ENCODE results near the gene BCKDK. TPM values are rescaled to one million over a fixed set of nuclear protein-coding genes. Genes with fewer than 3 reads are reported as not detected.
A peak's percentile ranks its signal among the peaks of the same experiment; 100 is the strongest.
"Not testable (repeated sequence)": the region's sequence is repeated elsewhere in the genome, so short reads cannot be mapped to it uniquely, and the experiment has no call there.

The BCKDK gene
- total RNA-seq, 1 donor, result 30.0 TPM

DNA sequence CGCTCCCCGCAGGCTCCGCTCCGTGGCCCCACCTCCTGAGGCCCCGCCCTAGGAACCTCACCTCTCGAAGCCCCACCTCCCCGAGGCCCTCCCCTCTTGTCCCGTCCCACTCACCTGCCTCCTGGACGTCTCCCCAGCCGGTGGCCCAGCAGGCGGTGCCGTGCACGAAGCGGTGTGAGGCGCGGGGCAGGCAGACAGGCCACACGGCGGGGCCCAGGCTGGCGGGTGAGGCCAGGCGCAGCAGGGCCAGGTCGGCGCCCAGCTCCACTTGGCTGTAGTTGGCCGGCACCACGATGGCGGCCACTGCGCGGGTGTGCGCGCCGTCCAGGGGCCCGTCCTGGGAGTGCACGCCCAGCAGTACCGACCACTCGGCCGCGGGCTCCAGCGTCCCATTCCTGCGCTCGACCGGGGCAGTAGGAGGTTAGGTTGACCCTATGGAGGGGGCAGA, 40.1 kb downstream of the BCKDK start:
- Histone ChIP-seq H3K4me3 (ENCODE audit: insufficient read depth, low read length) (no peak overlapping the region), H4K20me1 (ENCODE audit: insufficient read depth, low read length) (no peaks in the 10 kb centered on the region), H2AFZ (ENCODE audit: low read length) (no peak overlapping the region), H3K27ac (ENCODE audit: low read depth, low read length) (no peak overlapping the region), H3K27me3 (ENCODE audit: insufficient read depth, low read length) (peaks cover 30% of the 10 kb centered on the region), H3K4me1 (ENCODE audit: insufficient read depth, low read length) (no peaks in the 10 kb centered on the region), H3K36me3 (ENCODE audit: insufficient read depth, low read length) (no peaks in the 10 kb centered on the region), H3K79me2 (ENCODE audit: insufficient read depth, low read length) (no peaks in the 10 kb centered on the region), H3K4me2 (ENCODE audit: insufficient read depth, low read length) (no peak overlapping the region), H3K9me3 (ENCODE audit: low read depth, low read length) (no peaks in the 10 kb centered on the region)
- TF ChIP-seq, protein P1, sequence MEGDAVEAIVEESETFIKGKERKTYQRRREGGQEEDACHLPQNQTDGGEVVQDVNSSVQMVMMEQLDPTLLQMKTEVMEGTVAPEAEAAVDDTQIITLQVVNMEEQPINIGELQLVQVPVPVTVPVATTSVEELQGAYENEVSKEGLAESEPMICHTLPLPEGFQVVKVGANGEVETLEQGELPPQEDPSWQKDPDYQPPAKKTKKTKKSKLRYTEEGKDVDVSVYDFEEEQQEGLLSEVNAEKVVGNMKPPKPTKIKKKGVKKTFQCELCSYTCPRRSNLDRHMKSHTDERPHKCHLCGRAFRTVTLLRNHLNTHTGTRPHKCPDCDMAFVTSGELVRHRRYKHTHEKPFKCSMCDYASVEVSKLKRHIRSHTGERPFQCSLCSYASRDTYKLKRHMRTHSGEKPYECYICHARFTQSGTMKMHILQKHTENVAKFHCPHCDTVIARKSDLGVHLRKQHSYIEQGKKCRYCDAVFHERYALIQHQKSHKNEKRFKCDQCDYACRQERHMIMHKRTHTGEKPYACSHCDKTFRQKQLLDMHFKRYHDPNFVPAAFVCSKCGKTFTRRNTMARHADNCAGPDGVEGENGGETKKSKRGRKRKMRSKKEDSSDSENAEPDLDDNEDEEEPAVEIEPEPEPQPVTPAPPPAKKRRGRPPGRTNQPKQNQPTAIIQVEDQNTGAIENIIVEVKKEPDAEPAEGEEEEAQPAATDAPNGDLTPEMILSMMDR (IDR thresholded peaks at IDR 0.05; ENCODE audit: extremely low read depth, low read depth, low read length), result no peak
- DNase-seq (ENCODE audit: insufficient read length, low spot score, missing footprints), result peak; percentile 76

DNA sequence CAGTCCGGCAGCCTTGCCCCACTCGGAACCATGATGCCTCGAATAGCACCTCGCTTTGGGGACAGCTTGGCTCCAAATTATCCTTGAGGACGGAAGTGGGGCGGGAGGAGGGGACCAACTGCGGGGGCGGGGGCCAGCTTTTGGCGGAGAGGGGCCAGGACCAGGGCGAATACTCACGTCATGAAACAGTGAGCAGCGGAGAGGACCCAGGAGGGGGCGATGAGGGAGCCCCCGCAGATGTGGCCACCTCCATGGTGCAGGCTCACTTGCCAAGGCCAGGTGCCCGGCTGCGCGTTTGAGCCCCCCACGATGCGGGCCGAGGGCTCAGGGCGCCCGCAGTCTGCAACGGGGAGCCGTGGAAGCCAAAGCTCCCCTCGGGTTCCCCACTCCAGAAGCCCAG, 40.7 kb downstream of the BCKDK start:
- Histone ChIP-seq H3K36me3 (ENCODE audit: insufficient read depth, low read length) (no peaks in the 10 kb centered on the region), H3K27me3 (ENCODE audit: insufficient read depth, low read length) (peaks cover 30% of the 10 kb centered on the region), H3K4me1 (ENCODE audit: insufficient read depth, low read length) (no peaks in the 10 kb centered on the region), H3K4me3 (ENCODE audit: insufficient read depth, low read length) (no peak overlapping the region), H3K27ac (ENCODE audit: low read depth, low read length) (no peak overlapping the region), H4K20me1 (ENCODE audit: insufficient read depth, low read length) (no peaks in the 10 kb centered on the region), H3K79me2 (ENCODE audit: insufficient read depth, low read length) (no peaks in the 10 kb centered on the region), H3K4me2 (ENCODE audit: insufficient read depth, low read length) (no peak overlapping the region), H2AFZ (ENCODE audit: low read length) (no peak overlapping the region), H3K9me3 (ENCODE audit: low read depth, low read length) (no peaks in the 10 kb centered on the region)
- peak; percentile 3 for DNase-seq (ENCODE audit: insufficient read length, low spot score, missing footprints)
- TF ChIP-seq, protein P1 (IDR thresholded peaks at IDR 0.05; ENCODE audit: extremely low read depth, low read depth, low read length), result no peak

DNA sequence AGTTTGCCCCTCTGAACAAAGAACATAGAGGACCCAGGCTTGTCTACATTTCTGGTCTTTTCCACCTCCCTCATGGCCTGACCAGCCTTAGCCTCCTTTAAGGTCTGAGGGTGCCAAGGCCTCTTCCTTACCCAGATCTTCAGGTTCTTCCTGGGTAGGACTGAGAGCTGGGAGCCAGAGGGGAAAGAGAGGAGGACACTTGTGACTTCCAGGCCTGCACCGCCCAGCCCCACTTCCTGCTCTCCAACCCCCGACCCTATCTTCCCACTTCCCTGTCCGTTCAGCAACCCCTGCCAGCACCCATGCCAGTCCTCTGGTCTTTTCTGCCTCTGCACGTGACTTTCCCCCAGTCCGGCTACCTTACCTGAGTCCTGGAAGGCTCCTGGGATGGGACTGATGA, 41.1 kb downstream of the BCKDK start:
- Histone ChIP-seq H3K4me2 (ENCODE audit: insufficient read depth, low read length) (no peak overlapping the region), H2AFZ (ENCODE audit: low read length) (no peak overlapping the region), H3K27ac (ENCODE audit: low read depth, low read length) (no peak overlapping the region), H4K20me1 (ENCODE audit: insufficient read depth, low read length) (no peaks in the 10 kb centered on the region), H3K9me3 (ENCODE audit: low read depth, low read length) (no peaks in the 10 kb centered on the region), H3K4me3 (ENCODE audit: insufficient read depth, low read length) (no peak overlapping the region), H3K27me3 (ENCODE audit: insufficient read depth, low read length) (peaks cover 30% of the 10 kb centered on the region), H3K4me1 (ENCODE audit: insufficient read depth, low read length) (no peaks in the 10 kb centered on the region), H3K79me2 (ENCODE audit: insufficient read depth, low read length) (no peaks in the 10 kb centered on the region), H3K36me3 (ENCODE audit: insufficient read depth, low read length) (no peaks in the 10 kb centered on the region)
- TF ChIP-seq, protein P1 (IDR thresholded peaks at IDR 0.05; ENCODE audit: extremely low read depth, low read depth, low read length), result no peak
- peak; percentile 51 for DNase-seq (ENCODE audit: insufficient read length, low spot score, missing footprints)

DNA sequence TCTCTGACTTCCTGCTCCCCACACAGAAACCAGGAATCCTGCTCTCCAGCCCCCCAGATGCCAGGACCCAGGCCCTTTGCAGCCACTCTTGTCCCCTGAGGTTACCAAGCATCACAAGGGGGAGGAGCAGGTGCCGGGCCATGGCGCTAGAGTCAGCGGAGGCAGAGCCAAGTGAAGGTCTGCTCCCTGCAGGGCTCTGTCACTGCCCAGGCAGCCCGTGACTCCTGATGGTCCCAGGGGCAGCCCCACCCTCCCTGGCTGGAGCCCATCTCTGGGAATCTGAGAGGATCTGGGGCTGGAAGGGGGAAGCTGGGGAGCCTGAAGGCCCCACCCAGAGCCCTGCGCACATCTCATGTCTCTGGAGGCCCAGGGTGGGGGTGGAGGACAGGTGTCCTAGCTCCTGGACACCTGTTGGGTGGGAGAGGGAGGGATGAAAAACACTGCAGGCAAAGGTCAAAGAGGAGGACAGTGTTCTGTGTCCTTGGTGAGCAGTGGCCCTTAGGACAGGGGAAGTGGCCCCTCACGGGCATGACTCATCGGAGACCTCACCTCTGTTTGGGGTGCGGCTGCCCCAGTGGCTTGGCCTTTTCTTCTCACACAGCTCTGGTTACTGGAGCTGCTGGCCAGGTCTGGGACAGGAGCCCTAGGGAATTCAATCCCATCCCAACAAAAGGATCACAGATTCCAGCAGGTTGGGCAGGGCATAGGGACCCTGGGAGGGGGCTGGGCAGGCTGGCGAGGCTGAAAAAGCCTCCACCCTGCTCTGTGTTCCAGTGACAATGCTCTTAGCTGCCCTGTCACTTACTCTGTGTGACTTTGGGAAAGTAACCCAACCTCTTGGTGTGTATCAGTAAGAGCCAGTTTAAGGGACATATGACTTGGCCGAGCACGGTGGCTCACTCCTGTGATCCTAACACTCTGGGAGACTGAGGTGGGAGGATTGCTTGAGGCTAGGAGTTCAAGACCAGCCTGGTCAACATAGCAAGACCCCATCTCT, 42.0 kb downstream of the BCKDK start, which contains the start of gene PRSS36:
Gene PRSS36 (minus strand): TSS at position 173 of the 997 bp plus-strand sequence. CDS start 31 bp downstream, at position 142.
- peak; percentile 67 for DNase-seq (ENCODE audit: insufficient read length, low spot score, missing footprints)
- Histone ChIP-seq H3K79me2 (ENCODE audit: insufficient read depth, low read length) (no peaks in the 10 kb centered on the region), H3K27ac (ENCODE audit: low read depth, low read length) (no peak within 1 kb of the TSS), H3K4me1 (ENCODE audit: insufficient read depth, low read length) (no peaks in the 10 kb centered on the region), H2AFZ (ENCODE audit: low read length) (no peak within 1 kb of the TSS), H3K4me3 (ENCODE audit: insufficient read depth, low read length) (no peak within 1 kb of the TSS), H4K20me1 (ENCODE audit: insufficient read depth, low read length) (no peaks in the 10 kb centered on the region), H3K9me3 (ENCODE audit: low read depth, low read length) (no peaks in the 10 kb centered on the region), H3K36me3 (ENCODE audit: insufficient read depth, low read length) (no peaks in the 10 kb centered on the region), H3K4me2 (ENCODE audit: insufficient read depth, low read length) (no peak within 1 kb of the TSS), H3K27me3 (ENCODE audit: insufficient read depth, low read length) (peaks cover 30% of the 10 kb centered on the region)
- TF ChIP-seq, protein P1 (IDR thresholded peaks at IDR 0.05; ENCODE audit: extremely low read depth, low read depth, low read length), result no peak

DNA sequence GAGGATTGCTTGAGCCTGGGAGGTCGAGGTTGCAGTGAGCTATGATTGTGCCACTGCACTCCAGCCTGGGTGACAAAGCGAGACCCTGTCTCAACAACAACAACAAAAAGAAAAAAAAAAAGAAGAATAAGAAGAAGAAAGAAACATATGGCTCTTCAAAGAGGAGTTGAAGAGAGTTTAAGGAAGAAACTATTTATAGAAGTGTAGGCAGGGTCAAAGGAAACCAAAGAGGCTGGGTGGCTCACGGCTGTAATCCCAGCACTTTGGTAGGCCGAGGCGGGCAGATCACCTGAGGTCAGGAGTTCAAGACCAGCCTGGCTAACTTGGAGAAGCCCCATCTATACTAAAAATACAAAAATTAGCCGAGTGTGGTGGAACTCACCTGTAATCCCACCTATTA, 42.8 kb downstream of the BCKDK start:
- H3K4me3 ChIP-seq (ENCODE audit: insufficient read depth, low read length); H4K20me1 ChIP-seq (ENCODE audit: insufficient read depth, low read length); H3K36me3 ChIP-seq (ENCODE audit: insufficient read depth, low read length); H3K9me3 ChIP-seq (ENCODE audit: low read depth, low read length); H3K79me2 ChIP-seq (ENCODE audit: insufficient read depth, low read length); H2AFZ ChIP-seq (ENCODE audit: low read length); H3K4me1 ChIP-seq (ENCODE audit: insufficient read depth, low read length); H3K4me2 ChIP-seq (ENCODE audit: insufficient read depth, low read length); H3K27ac ChIP-seq (ENCODE audit: low read depth, low read length): not testable (repeated sequence)
- H3K27me3 ChIP-seq (ENCODE audit: insufficient read depth, low read length), result peaks cover 28% of the 10 kb centered on the region
- DNase-seq (ENCODE audit: insufficient read length, low spot score, missing footprints), result peak; percentile 8
